ENCODE measurements around the gene MTFR1L.

The MTFR1L gene

GRCh38 chr1:25858906-25859789, 39.4 kb downstream of the MTFR1L start, which contains the start of gene AUNIP:
TSS of gene AUNIP (minus strand) at chr1:25859457. CDS start at chr1:25859357, 100 bp downstream.
- peak; percentile 83 to 89 for DNase-seq
- H3K4me1 ChIP-seq = peaks cover 0 to 18% (median 12%) of the 10 kb centered on the region in 4 donors
- intact Hi-C loops (cut with DNase I; ENCODE audit: low total_unique reads) = no loop called here
- TF ChIP-seq, protein P1, sequence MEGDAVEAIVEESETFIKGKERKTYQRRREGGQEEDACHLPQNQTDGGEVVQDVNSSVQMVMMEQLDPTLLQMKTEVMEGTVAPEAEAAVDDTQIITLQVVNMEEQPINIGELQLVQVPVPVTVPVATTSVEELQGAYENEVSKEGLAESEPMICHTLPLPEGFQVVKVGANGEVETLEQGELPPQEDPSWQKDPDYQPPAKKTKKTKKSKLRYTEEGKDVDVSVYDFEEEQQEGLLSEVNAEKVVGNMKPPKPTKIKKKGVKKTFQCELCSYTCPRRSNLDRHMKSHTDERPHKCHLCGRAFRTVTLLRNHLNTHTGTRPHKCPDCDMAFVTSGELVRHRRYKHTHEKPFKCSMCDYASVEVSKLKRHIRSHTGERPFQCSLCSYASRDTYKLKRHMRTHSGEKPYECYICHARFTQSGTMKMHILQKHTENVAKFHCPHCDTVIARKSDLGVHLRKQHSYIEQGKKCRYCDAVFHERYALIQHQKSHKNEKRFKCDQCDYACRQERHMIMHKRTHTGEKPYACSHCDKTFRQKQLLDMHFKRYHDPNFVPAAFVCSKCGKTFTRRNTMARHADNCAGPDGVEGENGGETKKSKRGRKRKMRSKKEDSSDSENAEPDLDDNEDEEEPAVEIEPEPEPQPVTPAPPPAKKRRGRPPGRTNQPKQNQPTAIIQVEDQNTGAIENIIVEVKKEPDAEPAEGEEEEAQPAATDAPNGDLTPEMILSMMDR (IDR thresholded peaks at IDR 0.05) = no peak
- H3K36me3 ChIP-seq = peaks cover 0 to 18% (median 5%) of the 10 kb centered on the region in 3 donors
- H3K4me3 ChIP-seq = peak within 1 kb of the TSS; percentile 53 to 58
- no peaks in the 10 kb centered on the region for H3K9me3 ChIP-seq
- peak within 1 kb of the TSS; percentile 70 to 75 for H3K27ac ChIP-seq
- H3K27me3 ChIP-seq = no peaks in the 10 kb centered on the region

DNA sequence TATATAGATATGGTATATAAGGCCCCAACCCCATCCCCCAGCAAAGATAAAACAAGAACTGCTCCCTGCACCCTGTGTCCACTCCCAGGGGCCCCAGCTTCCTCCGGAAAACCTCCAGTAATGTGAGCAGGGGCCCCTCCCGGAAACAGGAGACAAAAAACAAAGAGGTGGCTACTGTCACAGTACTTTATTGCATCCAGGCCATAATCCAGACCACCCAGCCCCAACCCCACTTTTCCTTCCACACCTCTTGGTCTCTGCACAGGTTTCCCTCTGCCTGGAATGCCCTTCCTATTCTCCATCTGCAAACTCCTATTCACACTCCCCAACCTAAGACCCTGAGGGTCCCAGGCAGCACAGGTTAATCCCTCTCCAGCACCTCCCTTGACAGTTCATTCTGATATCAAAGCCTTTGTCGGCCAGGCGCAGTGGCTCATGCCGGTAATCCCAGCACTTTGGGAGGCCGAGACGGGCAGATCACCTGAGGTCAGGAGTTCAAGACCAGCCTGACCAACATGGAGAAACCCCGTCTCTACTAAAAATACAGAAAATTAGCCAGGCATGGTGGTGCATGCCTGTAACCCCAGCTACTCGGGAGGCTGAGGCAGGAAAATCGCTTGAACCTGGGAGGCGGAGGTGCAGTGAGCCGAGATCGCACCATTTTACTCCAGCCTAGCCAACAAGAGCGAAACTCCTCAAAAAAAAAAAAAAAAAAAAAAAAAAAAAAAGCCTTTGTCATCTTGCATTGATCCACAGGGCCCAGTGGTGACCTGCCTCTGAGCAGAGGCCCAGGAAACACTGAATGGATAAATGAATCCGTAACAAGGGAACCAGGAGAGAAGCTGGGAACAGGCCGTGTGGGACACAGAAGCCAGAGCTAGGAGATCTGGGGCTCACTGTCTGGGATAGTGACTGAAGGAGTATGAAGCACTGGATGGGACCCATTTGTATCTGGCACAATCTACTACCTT, 41.8 kb downstream of the MTFR1L start:
- peaks cover 0 to 18% (median 12%) of the 10 kb centered on the region in 4 donors for H3K4me1 ChIP-seq
- H3K27ac ChIP-seq = no peak overlapping the region
- peak in 1 of 2 donors; percentile 39 for DNase-seq
- TF ChIP-seq, protein P1 (IDR thresholded peaks at IDR 0.05) = no peak
- H3K36me3 ChIP-seq = peaks cover 0 to 18% (median 5%) of the 10 kb centered on the region in 3 donors
- no peaks in the 10 kb centered on the region for H3K9me3 ChIP-seq
- H3K4me3 ChIP-seq = no peak overlapping the region
- intact Hi-C loops (cut with DNase I; ENCODE audit: low total_unique reads) = no loop called here
- H3K27me3 ChIP-seq = no peaks in the 10 kb centered on the region

DNA sequence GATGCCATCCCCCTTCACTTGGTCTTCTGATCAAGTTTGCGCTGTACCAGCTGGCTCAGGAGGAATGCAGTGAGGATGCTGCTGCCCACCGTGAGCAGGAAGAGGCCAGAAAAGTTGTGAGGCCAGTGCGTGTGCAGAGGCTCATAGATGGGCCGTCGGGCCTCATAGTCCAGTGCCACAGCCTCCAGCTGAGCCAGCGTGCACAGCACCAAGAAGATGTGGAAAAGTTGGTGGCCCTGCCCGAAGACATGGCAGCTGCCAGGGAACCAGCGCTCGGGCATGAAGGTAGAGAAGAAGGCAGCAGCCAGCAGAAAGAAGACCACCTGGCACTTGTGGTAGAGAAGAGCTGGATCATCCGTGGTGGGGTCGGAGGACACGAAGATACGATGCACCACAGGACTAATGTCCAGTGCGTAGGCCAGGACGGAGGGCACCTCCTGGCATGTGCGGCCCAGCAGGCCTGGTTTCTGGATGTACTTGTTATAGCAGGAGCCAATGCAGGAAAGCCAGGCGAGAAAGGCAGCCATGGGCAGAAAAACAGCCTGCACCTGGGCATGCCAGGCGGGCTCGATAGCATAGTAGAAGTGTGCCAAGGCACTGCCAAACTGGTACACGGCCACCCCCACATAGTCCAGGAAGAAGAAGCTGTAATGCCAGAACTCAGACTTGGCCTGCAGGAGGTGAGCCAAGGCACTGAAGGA, 43.2 kb downstream of the MTFR1L start:
- H3K27ac ChIP-seq = no peak overlapping the region
- DNase-seq = no peak
- no peak overlapping the region for H3K4me3 ChIP-seq
- TF ChIP-seq, protein P1 (IDR thresholded peaks at IDR 0.05) = no peak
- intact Hi-C loops (cut with DNase I; ENCODE audit: low total_unique reads) = no loop called here
- peaks cover 0 to 18% (median 5%) of the 10 kb centered on the region in 3 donors for H3K36me3 ChIP-seq
- H3K27me3 ChIP-seq = no peaks in the 10 kb centered on the region
- H3K9me3 ChIP-seq = no peaks in the 10 kb centered on the region
- peaks cover 0 to 18% (median 12%) of the 10 kb centered on the region in 4 donors for H3K4me1 ChIP-seq

GRCh38 chr1:25863486-25864262, 43.9 kb downstream of the MTFR1L start:
- no peak for DNase-seq
- TF ChIP-seq, protein P1 (IDR thresholded peaks at IDR 0.05) = no peak
- Histone ChIP-seq H3K27me3 (no peaks in the 10 kb centered on the region), H3K4me3 (no peak overlapping the region), H3K9me3 (no peaks in the 10 kb centered on the region), H3K4me1 (peaks cover 0 to 16% (median 9%) of the 10 kb centered on the region in 4 donors), H3K36me3 (peaks cover 0 to 18% (median 5%) of the 10 kb centered on the region in 3 donors), H3K27ac (no peak overlapping the region)
- intact Hi-C loops (cut with DNase I; ENCODE audit: low total_unique reads) = no loop called here

Data from tibial artery (tissue), 4 donors.